GM23338 (cell line): ENCODE results near the gene FGF10. TPM values are rescaled to one million over a fixed set of nuclear protein-coding genes. Genes with fewer than 3 reads are reported as not detected.

Source experiments
- CREB1 ChIP-seq: fragments of 250-450 bp; sonication (Bioruptor Pico); IDR thresholded peaks from 2 replicates; pipeline ENCODE4 v1.5.0; 2020; ENCODE audit warnings: low read depth, mild to moderate bottlenecking, moderate library complexity
- POLR2AphosphoS5 ChIP-seq: IDR thresholded peaks from 2 replicates; pipeline ENCODE4 v1.6.1; 2016; ENCODE audit warnings: antibody characterized with exemption, low read depth
- STAT1 ChIP-seq: IDR thresholded peaks from one replicate; pipeline ENCODE4 v1.6.1; 2016; ENCODE audit warnings: antibody characterized with exemption; ENCODE audit not compliant: unreplicated experiment
- polyA plus RNA-seq: library from polyadenylated mRNA; unstranded; fragments of >200 nt; fragmentation: Nextera tagmentation; extraction: Ambion mirVana; gene quantifications from 2 replicates; pipeline ENCODE4 v1.2.1, GENCODE V29; 2016
- total RNA-seq: library from RNA; depleted of rRNA; stranded (reverse); fragments of >200 nt; shearing (Covaris generic); gene quantifications from 2 replicates; pipeline ENCODE4 v1.2.3, GENCODE V29; 2014
- TF ChIP-seq, protein P1 (sequence below): fragments of 250-450 bp; sonication (Bioruptor Pico); IDR thresholded peaks from 2 replicates; pipeline ENCODE4 v1.5.0; 2020; ENCODE audit warnings: mild to moderate bottlenecking, moderate library complexity
- TF ChIP-seq, protein P2 (sequence below), 2 experiments: fragments of 200-600 bp in 1 of 2; sonication (generic) in 1 of 2; conservative IDR thresholded peaks; 2 replicates each; pipeline versions ENCODE4 v1.5.1 to v1.6.1; 2016 to 2017; ENCODE audit warnings: antibody characterized with exemption in 2 of 2, low read depth in 2 of 2, mild to moderate bottlenecking in 2 of 2, moderate library complexity in 1 of 2

FGF10 gene
- total and polyA plus RNA-seq, 2 experiments from 2014 or later = 0.24 to 0.50 TPM

DNA sequence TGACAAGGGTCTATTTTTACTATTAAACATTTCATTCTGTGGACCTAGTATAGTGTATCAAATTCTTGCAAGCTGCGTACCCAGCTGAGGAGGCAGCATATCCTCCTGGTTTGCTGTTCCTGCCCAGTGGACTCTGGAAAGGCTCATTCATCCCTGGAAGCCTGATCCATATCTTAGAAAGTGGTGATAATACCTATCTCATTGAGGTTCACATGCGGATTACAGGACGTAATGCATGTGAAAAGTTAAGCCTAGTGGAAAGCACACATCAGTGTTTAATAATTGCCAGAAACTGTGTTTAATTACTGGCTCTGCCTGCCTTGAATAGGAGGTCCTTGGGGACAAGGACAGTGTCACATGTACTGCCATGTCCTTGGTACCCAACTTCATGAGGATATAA, 132.0 kb downstream of the FGF10 start (continued):
- TF ChIP-seq, protein P1, sequence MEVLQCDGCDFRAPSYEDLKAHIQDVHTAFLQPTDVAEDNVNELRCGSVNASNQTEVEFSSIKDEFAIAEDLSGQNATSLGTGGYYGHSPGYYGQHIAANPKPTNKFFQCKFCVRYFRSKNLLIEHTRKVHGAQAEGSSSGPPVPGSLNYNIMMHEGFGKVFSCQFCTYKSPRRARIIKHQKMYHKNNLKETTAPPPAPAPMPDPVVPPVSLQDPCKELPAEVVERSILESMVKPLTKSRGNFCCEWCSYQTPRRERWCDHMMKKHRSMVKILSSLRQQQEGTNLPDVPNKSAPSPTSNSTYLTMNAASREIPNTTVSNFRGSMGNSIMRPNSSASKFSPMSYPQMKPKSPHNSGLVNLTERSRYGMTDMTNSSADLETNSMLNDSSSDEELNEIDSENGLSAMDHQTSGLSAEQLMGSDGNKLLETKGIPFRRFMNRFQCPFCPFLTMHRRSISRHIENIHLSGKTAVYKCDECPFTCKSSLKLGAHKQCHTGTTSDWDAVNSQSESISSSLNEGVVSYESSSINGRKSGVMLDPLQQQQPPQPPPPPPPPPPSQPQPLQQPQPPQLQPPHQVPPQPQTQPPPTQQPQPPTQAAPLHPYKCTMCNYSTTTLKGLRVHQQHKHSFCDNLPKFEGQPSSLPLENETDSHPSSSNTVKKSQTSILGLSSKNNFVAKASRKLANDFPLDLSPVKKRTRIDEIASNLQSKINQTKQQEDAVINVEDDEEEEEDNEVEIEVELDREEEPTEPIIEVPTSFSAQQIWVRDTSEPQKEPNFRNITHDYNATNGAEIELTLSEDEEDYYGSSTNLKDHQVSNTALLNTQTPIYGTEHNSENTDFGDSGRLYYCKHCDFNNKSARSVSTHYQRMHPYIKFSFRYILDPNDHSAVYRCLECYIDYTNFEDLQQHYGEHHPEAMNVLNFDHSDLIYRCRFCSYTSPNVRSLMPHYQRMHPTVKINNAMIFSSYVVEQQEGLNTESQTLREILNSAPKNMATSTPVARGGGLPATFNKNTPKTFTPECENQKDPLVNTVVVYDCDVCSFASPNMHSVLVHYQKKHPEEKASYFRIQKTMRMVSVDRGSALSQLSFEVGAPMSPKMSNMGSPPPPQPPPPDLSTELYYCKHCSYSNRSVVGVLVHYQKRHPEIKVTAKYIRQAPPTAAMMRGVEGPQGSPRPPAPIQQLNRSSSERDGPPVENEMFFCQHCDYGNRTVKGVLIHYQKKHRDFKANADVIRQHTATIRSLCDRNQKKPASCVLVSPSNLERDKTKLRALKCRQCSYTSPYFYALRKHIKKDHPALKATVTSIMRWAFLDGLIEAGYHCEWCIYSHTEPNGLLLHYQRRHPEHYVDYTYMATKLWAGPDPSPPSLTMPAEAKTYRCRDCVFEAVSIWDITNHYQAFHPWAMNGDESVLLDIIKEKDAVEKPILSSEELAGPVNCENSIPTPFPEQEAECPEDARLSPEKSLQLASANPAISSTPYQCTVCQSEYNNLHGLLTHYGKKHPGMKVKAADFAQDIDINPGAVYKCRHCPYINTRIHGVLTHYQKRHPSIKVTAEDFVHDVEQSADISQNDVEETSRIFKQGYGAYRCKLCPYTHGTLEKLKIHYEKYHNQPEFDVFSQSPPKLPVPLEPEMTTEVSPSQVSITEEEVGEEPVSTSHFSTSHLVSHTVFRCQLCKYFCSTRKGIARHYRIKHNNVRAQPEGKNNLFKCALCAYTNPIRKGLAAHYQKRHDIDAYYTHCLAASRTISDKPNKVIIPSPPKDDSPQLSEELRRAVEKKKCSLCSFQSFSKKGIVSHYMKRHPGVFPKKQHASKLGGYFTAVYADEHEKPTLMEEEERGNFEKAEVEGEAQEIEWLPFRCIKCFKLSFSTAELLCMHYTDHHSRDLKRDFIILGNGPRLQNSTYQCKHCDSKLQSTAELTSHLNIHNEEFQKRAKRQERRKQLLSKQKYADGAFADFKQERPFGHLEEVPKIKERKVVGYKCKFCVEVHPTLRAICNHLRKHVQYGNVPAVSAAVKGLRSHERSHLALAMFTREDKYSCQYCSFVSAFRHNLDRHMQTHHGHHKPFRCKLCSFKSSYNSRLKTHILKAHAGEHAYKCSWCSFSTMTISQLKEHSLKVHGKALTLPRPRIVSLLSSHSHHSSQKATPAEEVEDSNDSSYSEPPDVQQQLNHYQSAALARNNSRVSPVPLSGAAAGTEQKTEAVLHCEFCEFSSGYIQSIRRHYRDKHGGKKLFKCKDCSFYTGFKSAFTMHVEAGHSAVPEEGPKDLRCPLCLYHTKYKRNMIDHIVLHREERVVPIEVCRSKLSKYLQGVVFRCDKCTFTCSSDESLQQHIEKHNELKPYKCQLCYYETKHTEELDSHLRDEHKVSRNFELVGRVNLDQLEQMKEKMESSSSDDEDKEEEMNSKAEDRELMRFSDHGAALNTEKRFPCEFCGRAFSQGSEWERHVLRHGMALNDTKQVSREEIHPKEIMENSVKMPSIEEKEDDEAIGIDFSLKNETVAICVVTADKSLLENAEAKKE (CRISPR knock-in tag) = no peak
- no peak for TF ChIP-seq POLR2AphosphoS5
- no peak for TF ChIP-seq STAT1
- TF ChIP-seq, protein P2, sequence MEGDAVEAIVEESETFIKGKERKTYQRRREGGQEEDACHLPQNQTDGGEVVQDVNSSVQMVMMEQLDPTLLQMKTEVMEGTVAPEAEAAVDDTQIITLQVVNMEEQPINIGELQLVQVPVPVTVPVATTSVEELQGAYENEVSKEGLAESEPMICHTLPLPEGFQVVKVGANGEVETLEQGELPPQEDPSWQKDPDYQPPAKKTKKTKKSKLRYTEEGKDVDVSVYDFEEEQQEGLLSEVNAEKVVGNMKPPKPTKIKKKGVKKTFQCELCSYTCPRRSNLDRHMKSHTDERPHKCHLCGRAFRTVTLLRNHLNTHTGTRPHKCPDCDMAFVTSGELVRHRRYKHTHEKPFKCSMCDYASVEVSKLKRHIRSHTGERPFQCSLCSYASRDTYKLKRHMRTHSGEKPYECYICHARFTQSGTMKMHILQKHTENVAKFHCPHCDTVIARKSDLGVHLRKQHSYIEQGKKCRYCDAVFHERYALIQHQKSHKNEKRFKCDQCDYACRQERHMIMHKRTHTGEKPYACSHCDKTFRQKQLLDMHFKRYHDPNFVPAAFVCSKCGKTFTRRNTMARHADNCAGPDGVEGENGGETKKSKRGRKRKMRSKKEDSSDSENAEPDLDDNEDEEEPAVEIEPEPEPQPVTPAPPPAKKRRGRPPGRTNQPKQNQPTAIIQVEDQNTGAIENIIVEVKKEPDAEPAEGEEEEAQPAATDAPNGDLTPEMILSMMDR (conservative IDR thresholded peaks at IDR 0.05; ENCODE audit: low read depth in 2 of 2) = no peak
- TF ChIP-seq CREB1 (CRISPR knock-in tag) = no peak
